ENCODE data around the gene MRPS5. TPM values are rescaled to one million over a fixed set of nuclear protein-coding genes. Genes with fewer than 3 reads are reported as not detected.

The MRPS5 gene
- total and polyA plus RNA-seq, 2 experiments from 2014 or later, result 44.4 to 55.3 TPM

GRCh38 chr2:95056461-95057459 is 64.8 kb downstream of the MRPS5 start:
- DNase-seq (ENCODE audit: low spot score), result no peak
- no peaks in the 10 kb centered on the region for H3K4me1 ChIP-seq (ENCODE audit: insufficient read depth)
- H3K4me3 ChIP-seq, result no peak overlapping the region
- no peak overlapping the region for H3K27ac ChIP-seq
- TF ChIP-seq CTCF (IDR thresholded peaks at IDR 0.05; ENCODE audit: poor library complexity) (no peak), EZH2 (IDR thresholded peaks at IDR 0.05; ENCODE audit: borderline replicate concordance) (no peak), EZH2phosphoT487 (IDR thresholded peaks at IDR 0.05; ENCODE audit: low read depth, severe bottlenecking, unreplicated experiment) (no peak)
- no peaks in the 10 kb centered on the region for H4K20me1 ChIP-seq (ENCODE audit: insufficient read depth, poor library complexity, severe bottlenecking)
- no peaks in the 10 kb centered on the region for H3K79me2 ChIP-seq
- no peaks in the 10 kb centered on the region for H3K27me3 ChIP-seq
- no peaks in the 10 kb centered on the region for H3K9me3 ChIP-seq (ENCODE audit: low read depth)
- no peaks in the 10 kb centered on the region for H3K9me2 ChIP-seq (replicated peaks; ENCODE audit: insufficient read depth)
- H3K36me3 ChIP-seq (replicated peaks; ENCODE audit: insufficient read depth, low read depth), result no peaks in the 10 kb centered on the region
- H2AFZ ChIP-seq, result no peak overlapping the region
- WGBS (ENCODE audit: low lambda C conversion rate, missing lambda C conversion rate), result 82% methylated on average over 15 of the region's 15 CpGs
- H3K4me2 ChIP-seq, result no peak overlapping the region

DNA sequence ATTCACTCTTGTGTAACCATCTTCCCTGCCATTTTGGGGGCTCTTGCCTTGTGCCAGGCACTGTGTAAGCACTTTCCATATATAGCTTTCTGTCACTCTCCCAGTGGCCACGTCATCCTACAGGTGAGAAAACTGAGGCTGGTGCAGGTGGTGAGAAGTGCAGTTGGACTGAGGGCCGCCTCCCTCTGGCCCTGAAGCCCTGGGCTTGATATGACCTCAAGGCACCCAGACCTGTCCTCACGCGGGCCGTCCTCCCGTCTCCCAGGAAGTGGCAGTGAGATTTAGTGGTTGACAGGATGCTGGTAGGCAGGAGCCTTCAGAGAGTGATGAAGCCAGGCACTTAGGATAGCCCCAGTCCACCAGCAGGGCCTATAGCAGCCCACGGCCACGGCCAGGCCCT is 65.6 kb downstream of the MRPS5 start:
- TF ChIP-seq EZH2phosphoT487 (IDR thresholded peaks at IDR 0.05; ENCODE audit: low read depth, severe bottlenecking, unreplicated experiment) (no peak), CTCF (IDR thresholded peaks at IDR 0.05; ENCODE audit: poor library complexity) (no peak), EZH2 (IDR thresholded peaks at IDR 0.05; ENCODE audit: borderline replicate concordance) (no peak)
- Histone ChIP-seq H3K27ac (no peak overlapping the region), H3K9me3 (ENCODE audit: low read depth) (no peaks in the 10 kb centered on the region), H2AFZ (no peak overlapping the region), H3K4me1 (ENCODE audit: insufficient read depth) (no peaks in the 10 kb centered on the region), H3K27me3 (no peaks in the 10 kb centered on the region), H3K4me2 (no peak overlapping the region), H3K79me2 (no peaks in the 10 kb centered on the region), H4K20me1 (ENCODE audit: insufficient read depth, poor library complexity, severe bottlenecking) (no peaks in the 10 kb centered on the region), H3K4me3 (no peak overlapping the region), H3K9me2 (replicated peaks; ENCODE audit: insufficient read depth) (no peaks in the 10 kb centered on the region), H3K36me3 (replicated peaks; ENCODE audit: insufficient read depth, low read depth) (no peaks in the 10 kb centered on the region)
- WGBS (ENCODE audit: low lambda C conversion rate, missing lambda C conversion rate), result 75% methylated on average over 8 of the region's 8 CpGs
- DNase-seq (ENCODE audit: low spot score), result no peak

DNA sequence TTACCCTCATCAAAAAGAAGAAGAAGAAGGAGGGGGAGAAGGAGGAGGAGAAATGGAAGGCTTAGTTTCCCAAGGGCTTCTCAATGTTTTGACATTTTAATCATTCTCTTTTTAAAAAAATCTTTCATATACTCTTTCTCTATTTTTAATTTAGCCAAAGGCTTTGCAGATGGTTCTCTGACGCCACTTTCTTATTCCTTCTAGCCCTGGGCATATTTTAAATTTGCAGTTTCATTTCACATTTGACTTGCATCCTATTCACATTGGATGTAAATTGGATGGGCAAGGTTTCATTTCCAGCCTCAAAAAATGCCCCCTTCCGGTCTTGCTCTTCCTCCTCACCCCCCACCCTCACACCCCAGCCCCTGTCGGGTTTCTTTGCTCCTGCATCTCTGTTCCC is 66.3 kb downstream of the MRPS5 start:
- no peaks in the 10 kb centered on the region for H4K20me1 ChIP-seq (ENCODE audit: insufficient read depth, poor library complexity, severe bottlenecking)
- H3K79me2 ChIP-seq, result no peaks in the 10 kb centered on the region
- WGBS (ENCODE audit: low lambda C conversion rate, missing lambda C conversion rate), result 46% methylated on average over 3 of the region's 3 CpGs
- H3K4me1 ChIP-seq (ENCODE audit: insufficient read depth), result no peaks in the 10 kb centered on the region
- no peaks in the 10 kb centered on the region for H3K27me3 ChIP-seq
- no peak for DNase-seq (ENCODE audit: low spot score)
- no peak for TF ChIP-seq CTCF (IDR thresholded peaks at IDR 0.05; ENCODE audit: poor library complexity)
- no peaks in the 10 kb centered on the region for H3K36me3 ChIP-seq (replicated peaks; ENCODE audit: insufficient read depth, low read depth)
- H3K4me2 ChIP-seq, result no peak overlapping the region
- H3K4me3 ChIP-seq, result no peak overlapping the region
- H3K9me3 ChIP-seq (ENCODE audit: low read depth), result no peaks in the 10 kb centered on the region
- no peak overlapping the region for H2AFZ ChIP-seq
- no peaks in the 10 kb centered on the region for H3K9me2 ChIP-seq (replicated peaks; ENCODE audit: insufficient read depth)
- H3K27ac ChIP-seq, result no peak overlapping the region

Measured in hepatocyte (in vitro differentiated cells).